ENCODE data around the gene SLC66A1.

DNA sequence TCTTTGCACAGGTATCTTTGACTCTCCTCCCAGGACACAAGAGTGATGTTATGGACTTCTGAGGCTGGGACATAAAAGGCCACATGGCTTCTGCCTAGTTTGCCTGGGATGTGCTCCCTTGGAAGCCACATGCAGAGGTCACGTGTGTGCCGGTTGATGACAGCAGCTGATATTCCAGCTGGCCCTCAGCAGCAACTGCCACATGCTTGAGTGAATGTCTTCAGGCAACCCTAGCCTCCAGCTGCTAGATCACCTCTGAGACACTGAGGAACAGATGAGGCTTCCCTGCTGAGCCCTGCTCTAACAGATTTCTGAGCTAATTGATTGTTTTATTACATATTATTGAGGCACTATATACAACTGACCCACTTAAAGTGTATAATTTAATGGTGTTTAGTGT is 11.9 kb upstream of the SLC66A1 start:
- TF ChIP-seq, protein P1, sequence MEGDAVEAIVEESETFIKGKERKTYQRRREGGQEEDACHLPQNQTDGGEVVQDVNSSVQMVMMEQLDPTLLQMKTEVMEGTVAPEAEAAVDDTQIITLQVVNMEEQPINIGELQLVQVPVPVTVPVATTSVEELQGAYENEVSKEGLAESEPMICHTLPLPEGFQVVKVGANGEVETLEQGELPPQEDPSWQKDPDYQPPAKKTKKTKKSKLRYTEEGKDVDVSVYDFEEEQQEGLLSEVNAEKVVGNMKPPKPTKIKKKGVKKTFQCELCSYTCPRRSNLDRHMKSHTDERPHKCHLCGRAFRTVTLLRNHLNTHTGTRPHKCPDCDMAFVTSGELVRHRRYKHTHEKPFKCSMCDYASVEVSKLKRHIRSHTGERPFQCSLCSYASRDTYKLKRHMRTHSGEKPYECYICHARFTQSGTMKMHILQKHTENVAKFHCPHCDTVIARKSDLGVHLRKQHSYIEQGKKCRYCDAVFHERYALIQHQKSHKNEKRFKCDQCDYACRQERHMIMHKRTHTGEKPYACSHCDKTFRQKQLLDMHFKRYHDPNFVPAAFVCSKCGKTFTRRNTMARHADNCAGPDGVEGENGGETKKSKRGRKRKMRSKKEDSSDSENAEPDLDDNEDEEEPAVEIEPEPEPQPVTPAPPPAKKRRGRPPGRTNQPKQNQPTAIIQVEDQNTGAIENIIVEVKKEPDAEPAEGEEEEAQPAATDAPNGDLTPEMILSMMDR (conservative IDR thresholded peaks at IDR 0.05; ENCODE audit: low read length) = no peak
- TF ChIP-seq EZH2phosphoT487 (IDR thresholded peaks at IDR 0.05; ENCODE audit: borderline replicate concordance) = no peak

All from Loucy (cell line).